GM12878 (cell line): Measurements from ENCODE around the gene ASPM.

Experiments
- CHD4 ChIP-seq: fragments of 200-600 bp; sonication (generic); IDR thresholded peaks from 2 replicates; pipeline ENCODE4 v1.6.1; 2016; ENCODE audit warnings: mild to moderate bottlenecking
- CTCF ChIP-seq, 3 experiments: IDR thresholded peaks in 2 of 3; conservative IDR thresholded peaks in 1 of 3; 2 replicates each; pipeline ENCODE4 v1.5.1; 2011; ENCODE audit warnings: low read depth in 3 of 3, low read length in 3 of 3, mild to moderate bottlenecking in 3 of 3, control low read depth in 2 of 3, moderate library complexity in 2 of 3, inconsistent platforms in 1 of 3, mixed read lengths in 1 of 3; ENCODE audit not compliant: control insufficient read depth in 2 of 3, insufficient read depth in 1 of 3; ENCODE audit errors: extremely low read depth in 1 of 3
- DPF2 ChIP-seq: fragments of 450-650 bp; IDR thresholded peaks from 2 replicates; pipeline ENCODE4 v1.6.1; 2017; ENCODE audit warnings: mild to moderate bottlenecking
- HCFC1 ChIP-seq: fragments of 150-350 bp; IDR thresholded peaks from 2 replicates; pipeline ENCODE4 v1.6.1; 2014; ENCODE audit warnings: low read length
- NFIC ChIP-seq: IDR thresholded peaks from 2 replicates; pipeline ENCODE4 v1.6.1; 2012; ENCODE audit warnings: low read depth, mild to moderate bottlenecking, inconsistent platforms, low read length, moderate library complexity
- NFXL1 ChIP-seq: fragments of 450-650 bp; IDR thresholded peaks from 2 replicates; pipeline ENCODE4 v1.6.1; 2017; ENCODE audit warnings: antibody characterized with exemption, mild to moderate bottlenecking, borderline replicate concordance
- ZNF274 ChIP-seq: IDR thresholded peaks from one replicate; pipeline ENCODE4 v1.8.0; 2011; ENCODE audit not compliant: insufficient read length, insufficient read depth

DNA sequence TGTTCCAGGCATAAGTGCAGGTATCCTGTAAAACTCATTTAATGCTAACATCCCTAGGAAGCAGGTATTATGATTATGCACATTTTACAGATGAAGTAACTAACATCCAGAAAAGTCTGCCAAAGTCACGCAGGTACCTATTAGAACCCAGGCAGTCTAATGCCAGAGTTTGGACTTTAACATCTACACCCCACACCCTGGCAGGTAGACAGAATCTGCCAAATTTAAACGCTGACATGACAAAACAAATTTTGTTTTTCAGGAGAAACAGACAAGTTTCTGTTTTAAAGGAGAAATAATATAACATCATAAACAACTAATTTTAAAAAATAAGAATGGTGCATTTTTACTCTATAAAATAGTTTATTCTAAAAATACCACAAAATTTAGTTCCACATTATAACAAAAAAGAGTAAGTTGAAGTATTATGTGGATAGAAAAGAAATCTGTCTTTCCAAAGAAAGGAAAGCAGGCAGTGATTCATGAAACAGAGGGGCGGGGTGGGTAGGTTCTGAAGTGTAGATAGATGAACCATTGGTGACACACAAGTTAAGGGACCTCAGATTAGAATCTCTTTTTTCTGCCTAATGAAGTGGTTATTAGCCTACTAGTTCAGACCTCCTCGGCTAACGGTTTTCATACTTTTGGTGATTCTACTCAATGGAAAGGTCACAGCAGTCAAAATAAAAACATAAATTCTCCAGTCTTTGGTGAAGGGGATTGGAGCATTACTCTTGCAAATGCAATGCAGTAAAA lies 1.7 kb downstream of the ASPM start:
- TF ChIP-seq CTCF (IDR thresholded peaks at IDR 0.05 in 2 of 3, conservative IDR thresholded peaks at IDR 0.05 in 1 of 3; ENCODE audit: control insufficient read depth in 2 of 3, extremely low read depth in 1 of 3, insufficient read depth in 1 of 3, low read depth in 3 of 3, low read length in 3 of 3) (no peak), CHD4 (no peak), HCFC1 (no peak), ZNF274 (no peak), NFIC (no peak), NFXL1 (no peak), DPF2 (no peak)
